Measurements from ENCODE around the gene SMIM24.

The SMIM24 gene

DNA sequence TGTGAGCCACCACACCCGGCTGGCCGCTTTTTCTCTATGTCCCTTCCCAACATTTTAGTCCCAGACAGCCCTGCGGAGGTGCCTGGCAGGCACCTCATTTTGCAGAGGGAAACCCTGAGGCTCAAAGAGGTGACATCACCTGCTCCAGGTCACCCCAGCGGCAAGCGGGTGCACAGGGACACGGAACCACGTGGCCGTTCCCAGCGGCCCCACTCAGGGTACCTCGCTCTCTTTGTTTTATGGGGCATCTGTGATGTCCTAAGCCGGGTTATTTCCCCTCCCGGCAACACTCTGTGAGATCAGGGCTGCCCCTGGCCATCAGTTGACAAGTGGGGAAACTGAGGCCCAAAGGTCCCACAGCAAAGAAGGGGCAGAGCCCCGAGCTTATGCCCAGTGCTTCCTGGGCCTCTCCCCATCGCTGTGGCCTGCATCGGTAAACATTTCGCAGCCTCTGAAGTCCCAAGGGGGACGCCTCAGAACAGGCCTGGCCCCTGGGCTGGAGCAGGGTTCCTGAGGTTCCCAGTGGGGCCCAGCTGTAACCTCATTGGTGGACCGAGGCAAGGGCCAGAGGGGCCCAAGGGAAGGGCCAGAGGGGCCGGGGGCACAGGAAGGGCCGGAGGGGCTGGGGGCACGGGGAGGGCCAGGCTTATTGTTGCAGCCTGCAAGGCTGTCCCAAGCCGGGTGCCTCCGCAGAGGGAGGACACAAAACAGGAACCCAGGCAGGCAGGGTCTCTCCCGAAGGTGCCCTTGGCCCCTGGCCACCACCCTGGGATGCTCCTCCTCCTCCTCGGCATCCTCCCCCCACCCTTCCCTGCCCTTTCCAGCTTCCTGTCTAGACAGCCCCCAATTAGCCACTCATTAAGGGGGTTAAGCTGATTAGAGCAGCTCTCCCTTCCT, 39.0 kb downstream of the SMIM24 start:
- TF ChIP-seq EGR1 (IDR thresholded peaks at IDR 0.05) (no peak), FOXM1 (IDR thresholded peaks at IDR 0.05; ENCODE audit: borderline replicate concordance, low read depth) (no peak), TAF1 (IDR thresholded peaks at IDR 0.05; ENCODE audit: low read depth) (no peak), CREB1 (IDR thresholded peaks at IDR 0.05; ENCODE audit: low read depth) (no peak), CEBPB (IDR thresholded peaks at IDR 0.05) (no peak), RAD21 (IDR thresholded peaks at IDR 0.05; ENCODE audit: low read depth) (no peak), ZBTB7A (IDR thresholded peaks at IDR 0.05; ENCODE audit: low read depth) (no peak), NFIC (IDR thresholded peaks at IDR 0.05) (no peak), YY1 (IDR thresholded peaks at IDR 0.05; ENCODE audit: low read depth) (no peak), TEAD4 (IDR thresholded peaks at IDR 0.05) (no peak), EP300 (IDR thresholded peaks at IDR 0.05; ENCODE audit: borderline replicate concordance) (no peak), TCF12 (IDR thresholded peaks at IDR 0.05; ENCODE audit: low read depth) (no peak)
- TF ChIP-seq, protein P1, sequence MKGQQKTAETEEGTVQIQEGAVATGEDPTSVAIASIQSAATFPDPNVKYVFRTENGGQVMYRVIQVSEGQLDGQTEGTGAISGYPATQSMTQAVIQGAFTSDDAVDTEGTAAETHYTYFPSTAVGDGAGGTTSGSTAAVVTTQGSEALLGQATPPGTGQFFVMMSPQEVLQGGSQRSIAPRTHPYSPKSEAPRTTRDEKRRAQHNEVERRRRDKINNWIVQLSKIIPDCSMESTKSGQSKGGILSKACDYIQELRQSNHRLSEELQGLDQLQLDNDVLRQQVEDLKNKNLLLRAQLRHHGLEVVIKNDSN (IDR thresholded peaks at IDR 0.05): no peak
- TF ChIP-seq, protein P2, sequence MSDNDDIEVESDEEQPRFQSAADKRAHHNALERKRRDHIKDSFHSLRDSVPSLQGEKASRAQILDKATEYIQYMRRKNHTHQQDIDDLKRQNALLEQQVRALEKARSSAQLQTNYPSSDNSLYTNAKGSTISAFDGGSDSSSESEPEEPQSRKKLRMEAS (IDR thresholded peaks at IDR 0.05): no peak
- TF ChIP-seq, protein P3, sequence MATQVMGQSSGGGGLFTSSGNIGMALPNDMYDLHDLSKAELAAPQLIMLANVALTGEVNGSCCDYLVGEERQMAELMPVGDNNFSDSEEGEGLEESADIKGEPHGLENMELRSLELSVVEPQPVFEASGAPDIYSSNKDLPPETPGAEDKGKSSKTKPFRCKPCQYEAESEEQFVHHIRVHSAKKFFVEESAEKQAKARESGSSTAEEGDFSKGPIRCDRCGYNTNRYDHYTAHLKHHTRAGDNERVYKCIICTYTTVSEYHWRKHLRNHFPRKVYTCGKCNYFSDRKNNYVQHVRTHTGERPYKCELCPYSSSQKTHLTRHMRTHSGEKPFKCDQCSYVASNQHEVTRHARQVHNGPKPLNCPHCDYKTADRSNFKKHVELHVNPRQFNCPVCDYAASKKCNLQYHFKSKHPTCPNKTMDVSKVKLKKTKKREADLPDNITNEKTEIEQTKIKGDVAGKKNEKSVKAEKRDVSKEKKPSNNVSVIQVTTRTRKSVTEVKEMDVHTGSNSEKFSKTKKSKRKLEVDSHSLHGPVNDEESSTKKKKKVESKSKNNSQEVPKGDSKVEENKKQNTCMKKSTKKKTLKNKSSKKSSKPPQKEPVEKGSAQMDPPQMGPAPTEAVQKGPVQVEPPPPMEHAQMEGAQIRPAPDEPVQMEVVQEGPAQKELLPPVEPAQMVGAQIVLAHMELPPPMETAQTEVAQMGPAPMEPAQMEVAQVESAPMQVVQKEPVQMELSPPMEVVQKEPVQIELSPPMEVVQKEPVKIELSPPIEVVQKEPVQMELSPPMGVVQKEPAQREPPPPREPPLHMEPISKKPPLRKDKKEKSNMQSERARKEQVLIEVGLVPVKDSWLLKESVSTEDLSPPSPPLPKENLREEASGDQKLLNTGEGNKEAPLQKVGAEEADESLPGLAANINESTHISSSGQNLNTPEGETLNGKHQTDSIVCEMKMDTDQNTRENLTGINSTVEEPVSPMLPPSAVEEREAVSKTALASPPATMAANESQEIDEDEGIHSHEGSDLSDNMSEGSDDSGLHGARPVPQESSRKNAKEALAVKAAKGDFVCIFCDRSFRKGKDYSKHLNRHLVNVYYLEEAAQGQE (IDR thresholded peaks at IDR 0.05; ENCODE audit: low read depth): no peak

DNA sequence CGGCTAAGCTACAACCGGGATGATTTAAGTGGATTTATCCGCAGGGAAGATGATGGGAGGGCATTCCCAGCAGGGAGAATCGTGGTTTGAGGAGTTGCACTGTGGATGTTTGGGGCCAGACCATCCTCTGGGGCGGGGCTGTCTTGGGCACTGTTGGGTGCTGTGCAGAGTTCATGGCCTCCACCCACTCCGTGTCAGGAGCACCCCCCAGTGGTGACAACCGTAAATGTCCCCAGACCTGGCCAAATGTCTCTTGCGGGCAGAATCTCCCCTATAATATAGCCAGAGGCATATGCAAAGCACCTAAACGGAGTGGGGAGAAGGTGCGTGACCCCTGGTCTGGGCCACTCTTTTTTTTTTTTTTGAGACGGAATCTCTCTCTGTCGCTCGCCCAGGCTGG, 40.2 kb downstream of the SMIM24 start:
- no peak for TF ChIP-seq FOXM1 (IDR thresholded peaks at IDR 0.05; ENCODE audit: borderline replicate concordance, low read depth)
- TF ChIP-seq EP300 (IDR thresholded peaks at IDR 0.05; ENCODE audit: borderline replicate concordance): no peak
- TF ChIP-seq, protein P2 (IDR thresholded peaks at IDR 0.05): no peak
- TF ChIP-seq, protein P1 (IDR thresholded peaks at IDR 0.05): no peak
- TF ChIP-seq YY1 (IDR thresholded peaks at IDR 0.05; ENCODE audit: low read depth): no peak
- TF ChIP-seq, protein P3 (IDR thresholded peaks at IDR 0.05; ENCODE audit: low read depth): no peak
- TF ChIP-seq CEBPB (IDR thresholded peaks at IDR 0.05): no peak
- TF ChIP-seq RAD21 (IDR thresholded peaks at IDR 0.05; ENCODE audit: low read depth): peak; percentile 79

DNA sequence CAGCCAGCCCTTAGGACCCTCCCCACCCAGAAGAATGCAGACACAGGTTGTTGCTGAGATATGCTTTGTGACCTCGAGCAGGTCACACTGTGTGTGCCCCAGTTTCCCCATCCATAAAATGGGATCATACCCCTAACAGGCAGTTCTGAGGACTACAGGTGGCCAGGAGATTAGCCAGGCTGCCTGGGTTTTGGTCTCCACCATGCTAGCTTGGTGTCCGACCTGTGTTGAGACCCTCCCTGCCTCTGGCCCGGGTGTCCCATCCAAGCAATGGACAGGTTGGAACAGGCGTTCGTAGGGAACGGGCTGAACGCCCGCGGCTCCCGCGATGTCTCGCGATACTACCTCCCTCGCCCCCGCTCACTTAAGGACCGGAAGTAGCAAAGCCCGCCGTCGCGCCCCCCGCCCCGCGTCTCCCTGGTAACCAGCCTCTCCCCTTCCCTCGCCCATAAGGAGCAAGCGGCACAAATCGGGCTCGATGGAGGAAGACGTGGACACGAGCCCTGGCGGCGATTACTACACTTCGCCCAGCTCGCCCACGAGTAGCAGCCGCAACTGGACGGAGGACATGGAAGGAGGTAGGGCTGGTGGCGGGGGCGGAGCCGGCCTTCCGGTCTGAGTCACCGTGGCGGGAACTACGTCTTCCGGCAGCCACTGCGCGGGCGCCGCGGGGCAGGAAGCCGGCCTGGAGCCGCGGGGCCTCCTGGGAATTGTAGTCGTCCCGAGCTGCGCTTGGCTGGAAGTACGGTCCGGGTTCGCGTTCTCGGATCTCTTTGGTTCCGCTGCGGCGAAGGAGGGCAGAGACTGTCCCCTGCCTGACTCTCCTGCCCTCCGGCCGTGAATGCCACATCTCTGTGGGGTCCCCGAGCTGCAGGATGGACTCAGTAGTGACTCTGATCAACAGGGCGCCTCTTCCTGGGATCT, 45.4 kb downstream of the SMIM24 start:
- TF ChIP-seq TEAD4 (IDR thresholded peaks at IDR 0.05) (no peak), EGR1 (IDR thresholded peaks at IDR 0.05) (peak; percentile 68), ZBTB7A (IDR thresholded peaks at IDR 0.05; ENCODE audit: low read depth) (no peak), EP300 (IDR thresholded peaks at IDR 0.05; ENCODE audit: borderline replicate concordance) (peak; percentile 10; the same call in 1 of the 2 replicates), TCF12 (IDR thresholded peaks at IDR 0.05; ENCODE audit: low read depth) (no peak; the same call in 1 of the 2 replicates), CEBPB (IDR thresholded peaks at IDR 0.05) (no peak), YY1 (IDR thresholded peaks at IDR 0.05; ENCODE audit: low read depth) (no peak), NFIC (IDR thresholded peaks at IDR 0.05) (no peak), FOXM1 (IDR thresholded peaks at IDR 0.05; ENCODE audit: borderline replicate concordance, low read depth) (no peak), RAD21 (IDR thresholded peaks at IDR 0.05; ENCODE audit: low read depth) (no peak), CREB1 (IDR thresholded peaks at IDR 0.05; ENCODE audit: low read depth) (no peak), TAF1 (IDR thresholded peaks at IDR 0.05; ENCODE audit: low read depth) (peak; percentile 59; the same call in 1 of the 2 replicates)
- TF ChIP-seq, protein P3 (IDR thresholded peaks at IDR 0.05; ENCODE audit: low read depth): no peak
- TF ChIP-seq, protein P2 (IDR thresholded peaks at IDR 0.05): peak; percentile 57
- TF ChIP-seq, protein P1 (IDR thresholded peaks at IDR 0.05): no peak
